A204.1 (cell line): ENCODE data around the gene TKTL1.

Source experiments
- FAIRE-seq: peaks from 2 replicates; lab custom pipeline; 2012; peaks lifted over from hg19 to GRCh38; lab: Jason Lieb, UNC

The TKTL1 gene

DNA sequence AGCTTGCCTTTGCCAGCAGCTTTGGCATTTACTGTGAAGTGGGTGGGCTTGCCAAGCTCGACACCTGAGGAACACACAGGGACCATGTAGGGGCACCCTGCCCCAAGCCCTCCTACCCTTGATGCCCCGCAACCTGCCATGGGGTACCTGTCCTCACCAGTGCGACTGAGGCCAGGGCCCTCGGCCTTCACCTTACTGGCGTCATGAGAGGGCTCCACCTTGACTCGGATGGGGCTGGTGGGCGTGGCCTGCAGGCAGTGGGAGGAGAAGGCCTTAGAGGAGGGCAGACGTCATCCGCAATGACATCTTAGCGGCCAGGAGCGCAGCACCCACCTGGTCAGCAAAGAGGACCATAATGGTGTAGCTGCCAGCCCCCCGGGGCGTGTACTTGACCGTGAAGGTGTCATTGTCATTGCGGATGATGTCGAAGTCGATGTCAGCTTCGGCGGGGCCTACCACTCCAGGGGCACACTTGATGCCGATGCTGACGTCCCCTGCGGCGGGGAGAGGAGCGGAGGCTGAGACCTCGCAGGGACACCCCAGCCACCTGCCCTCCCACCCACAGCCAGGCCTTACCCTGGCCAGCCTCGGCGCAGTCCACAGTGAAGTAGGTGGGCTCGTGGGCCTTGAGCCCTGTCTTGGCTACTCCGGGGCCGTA, 66.6 kb downstream of the TKTL1 start:
- FAIRE-seq = no peak

GRCh38 chrX:154363706-154364439, 68.3 kb downstream of the TKTL1 start:
- no peak for FAIRE-seq

- FAIRE-seq = no peak
These were observed 69.5 kb downstream of the TKTL1 start for GRCh38 chrX:154365052-154365600.

GRCh38 chrX:154365997-154366665, 70.5 kb downstream of the TKTL1 start:
- FAIRE-seq = no peak

- FAIRE-seq = no peak
These were observed 71.1 kb downstream of the TKTL1 start for GRCh38 chrX:154366666-154367055.

DNA sequence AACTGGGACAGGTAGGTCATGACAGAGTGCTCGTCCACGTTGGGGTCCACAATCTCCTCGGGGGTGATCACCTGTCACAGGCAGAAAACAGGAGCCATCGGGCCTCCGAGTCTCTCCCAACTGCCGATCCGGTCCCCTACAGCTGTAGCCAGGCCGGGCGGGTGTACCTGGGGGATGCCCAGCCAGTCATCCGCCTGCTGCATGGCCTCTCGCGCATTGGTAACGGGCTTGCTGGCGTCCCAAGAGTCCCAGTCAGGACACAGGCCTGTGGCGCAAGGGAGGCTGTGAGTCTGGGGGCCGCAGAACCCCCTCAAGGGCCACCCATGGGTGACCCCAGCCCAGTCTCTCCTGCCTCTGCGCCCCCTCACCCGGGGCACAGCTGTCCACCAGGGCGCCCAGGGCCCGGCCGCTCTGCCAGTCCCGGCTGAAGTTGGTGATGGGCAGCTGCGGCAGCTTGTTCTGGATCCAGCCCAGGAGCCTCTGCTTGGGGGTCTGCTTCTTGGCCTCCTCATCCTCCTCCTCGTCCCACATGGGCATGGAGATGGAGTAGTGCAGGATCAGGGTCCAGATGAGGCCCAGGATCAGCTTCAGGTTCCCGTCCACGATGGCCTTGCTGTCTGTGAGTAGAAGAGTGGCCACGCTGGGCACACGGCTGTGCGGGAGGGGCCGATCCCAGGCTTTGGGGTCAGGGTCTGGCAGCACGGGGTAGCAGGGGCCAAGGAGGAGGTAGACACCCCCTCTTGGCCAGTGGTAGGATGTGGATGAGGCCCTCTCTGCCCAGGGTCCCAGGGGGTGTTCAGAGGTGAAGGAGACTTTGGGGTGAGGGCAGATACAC, 72.1 kb downstream of the TKTL1 start:
- no peak for FAIRE-seq

DNA sequence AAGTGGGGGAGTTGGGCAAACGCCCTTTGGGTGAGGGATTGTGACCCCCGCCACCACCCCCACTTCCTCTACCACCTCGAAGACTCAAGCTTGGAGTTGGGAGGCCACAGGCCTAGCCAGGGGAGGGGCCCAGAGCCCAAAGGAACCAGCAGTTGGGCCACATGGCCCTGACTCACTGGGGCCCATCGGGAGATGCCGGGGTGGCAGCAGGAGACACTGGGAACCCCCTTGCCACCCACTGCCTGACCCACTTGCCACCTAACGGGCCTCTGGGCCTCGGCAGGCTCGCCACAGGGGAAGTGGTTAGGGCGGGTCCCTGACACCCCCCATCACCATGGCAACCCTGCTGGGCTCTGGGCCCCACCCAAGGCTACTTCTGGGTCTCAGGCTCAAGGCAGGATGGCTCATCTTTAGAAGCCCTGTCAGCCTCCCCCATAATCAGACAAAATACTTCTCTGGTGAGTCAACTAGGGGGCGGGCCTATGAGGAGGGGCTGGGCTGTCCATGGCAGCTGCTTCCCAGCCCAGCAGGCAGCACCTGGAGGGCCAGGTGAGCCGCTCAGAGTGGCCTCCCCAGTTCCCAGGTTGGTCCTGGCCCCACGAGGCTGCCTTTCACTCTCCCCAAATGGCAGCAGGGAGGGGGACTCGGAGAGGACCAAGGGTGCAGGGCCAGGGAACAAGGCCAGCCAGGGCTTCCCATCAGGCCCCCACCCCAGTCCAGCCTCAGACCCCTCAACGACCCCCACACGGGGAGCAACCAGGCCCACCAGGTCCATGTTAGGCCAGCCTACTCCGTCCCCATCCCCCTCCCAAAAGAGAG, 73.2 kb downstream of the TKTL1 start:
- FAIRE-seq = no peak

DNA sequence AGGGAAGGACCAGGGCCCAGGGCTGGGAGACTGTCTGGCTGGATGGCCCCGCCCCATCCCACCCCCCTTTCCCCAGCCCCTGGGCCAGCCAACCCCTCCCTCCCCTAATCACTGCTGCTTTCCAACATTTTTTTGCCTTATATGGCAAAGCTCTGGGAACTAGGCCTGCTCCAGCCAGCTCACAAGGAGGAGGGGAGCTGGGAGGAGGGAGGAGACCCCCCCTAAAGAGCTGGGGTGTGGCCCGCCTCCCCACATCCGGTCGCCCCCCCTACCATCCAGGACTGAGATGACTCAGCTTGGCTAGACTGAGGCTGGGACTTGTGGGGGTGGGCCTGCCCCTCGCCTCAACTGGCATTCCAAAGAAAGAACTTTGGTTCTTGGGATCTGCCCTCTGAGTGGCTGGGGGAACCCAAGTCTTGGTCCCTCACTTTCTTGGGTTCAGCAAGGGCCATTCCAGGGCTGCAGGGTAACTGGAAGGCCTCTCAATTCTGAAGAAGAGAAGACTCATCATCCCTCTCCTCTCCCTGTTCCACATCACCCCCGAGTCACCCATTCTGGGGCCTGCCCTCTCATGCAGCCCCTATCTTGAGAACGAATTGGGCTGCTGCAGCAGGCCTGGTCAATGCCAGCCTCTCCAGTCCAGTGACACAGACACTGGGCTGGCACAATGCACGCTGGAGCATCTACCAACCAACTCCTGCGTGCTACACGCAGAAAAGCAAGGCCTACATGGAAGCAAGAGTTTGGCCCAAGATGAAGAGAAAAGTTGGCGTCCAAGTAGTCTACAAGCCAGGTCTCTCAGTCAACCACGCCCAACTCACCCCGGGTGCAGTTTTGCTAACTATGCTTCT, 74.1 kb downstream of the TKTL1 start:
- no peak for FAIRE-seq

DNA sequence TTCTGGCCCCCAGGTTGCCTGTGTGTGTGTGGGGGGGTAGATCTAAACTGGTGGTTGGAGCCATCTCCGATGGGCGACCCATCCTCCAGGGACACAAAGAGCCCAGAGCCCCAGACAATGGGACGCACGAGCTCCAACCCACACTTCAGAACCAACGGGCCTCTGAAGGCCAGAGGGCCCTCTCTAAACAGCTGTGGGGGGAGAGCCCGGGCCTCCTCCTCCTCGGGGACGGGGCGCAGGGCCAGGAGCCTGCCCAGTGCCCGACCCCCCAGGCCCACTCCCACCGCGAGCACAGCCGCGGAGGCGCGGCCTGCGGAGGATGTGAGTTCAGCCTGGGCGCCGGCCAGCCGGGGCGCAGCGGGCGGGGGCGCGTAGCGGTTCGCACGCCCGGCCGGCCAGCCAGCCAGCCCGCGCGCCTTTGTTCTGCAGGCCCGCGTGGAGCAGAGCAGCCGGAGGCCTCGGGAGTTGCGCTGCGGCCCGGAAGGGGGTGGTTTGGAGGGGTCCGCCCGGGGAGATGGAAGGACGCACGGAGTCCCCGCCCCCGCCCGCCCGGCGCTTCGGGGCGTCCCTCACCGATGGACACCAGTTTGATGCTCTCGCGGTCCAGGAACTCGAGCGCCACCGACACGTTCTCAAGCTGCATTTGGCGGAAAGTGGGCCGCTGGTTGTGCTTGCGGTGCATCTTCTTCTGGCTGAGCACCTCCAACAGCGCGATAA, 74.9 kb downstream of the TKTL1 start:
- no peak for FAIRE-seq

GRCh38 chrX:154371017-154371788, 75.6 kb downstream of the TKTL1 start:
- no peak for FAIRE-seq

DNA sequence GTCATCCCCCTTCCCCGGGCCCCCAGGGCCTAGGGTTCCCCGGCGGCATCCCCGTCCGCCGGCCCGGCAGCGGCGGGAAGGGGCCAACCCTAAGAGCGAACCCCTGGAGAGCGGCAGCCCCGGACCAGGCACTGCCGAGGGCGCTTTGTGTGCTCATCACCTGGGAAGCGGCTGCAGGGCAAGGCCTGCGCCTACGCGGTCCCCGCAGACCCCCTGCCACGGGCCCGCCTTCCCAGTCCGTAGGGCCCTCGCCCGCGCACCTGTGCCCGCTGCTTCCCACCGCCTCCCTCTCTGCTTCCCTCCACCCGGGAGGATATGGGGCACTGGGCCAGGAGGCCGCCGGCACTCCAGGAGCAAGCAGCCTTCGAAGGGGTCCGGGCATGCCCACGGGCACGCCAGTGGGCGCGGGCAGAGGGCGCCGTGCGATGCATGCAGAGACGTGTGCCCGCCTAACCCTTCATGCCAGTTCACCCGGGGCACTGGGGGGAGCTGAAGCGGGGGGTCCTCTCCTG, 76.2 kb downstream of the TKTL1 start:
- no peak for FAIRE-seq

GRCh38 chrX:154372612-154373022, 77.0 kb downstream of the TKTL1 start:
- no peak for FAIRE-seq

DNA sequence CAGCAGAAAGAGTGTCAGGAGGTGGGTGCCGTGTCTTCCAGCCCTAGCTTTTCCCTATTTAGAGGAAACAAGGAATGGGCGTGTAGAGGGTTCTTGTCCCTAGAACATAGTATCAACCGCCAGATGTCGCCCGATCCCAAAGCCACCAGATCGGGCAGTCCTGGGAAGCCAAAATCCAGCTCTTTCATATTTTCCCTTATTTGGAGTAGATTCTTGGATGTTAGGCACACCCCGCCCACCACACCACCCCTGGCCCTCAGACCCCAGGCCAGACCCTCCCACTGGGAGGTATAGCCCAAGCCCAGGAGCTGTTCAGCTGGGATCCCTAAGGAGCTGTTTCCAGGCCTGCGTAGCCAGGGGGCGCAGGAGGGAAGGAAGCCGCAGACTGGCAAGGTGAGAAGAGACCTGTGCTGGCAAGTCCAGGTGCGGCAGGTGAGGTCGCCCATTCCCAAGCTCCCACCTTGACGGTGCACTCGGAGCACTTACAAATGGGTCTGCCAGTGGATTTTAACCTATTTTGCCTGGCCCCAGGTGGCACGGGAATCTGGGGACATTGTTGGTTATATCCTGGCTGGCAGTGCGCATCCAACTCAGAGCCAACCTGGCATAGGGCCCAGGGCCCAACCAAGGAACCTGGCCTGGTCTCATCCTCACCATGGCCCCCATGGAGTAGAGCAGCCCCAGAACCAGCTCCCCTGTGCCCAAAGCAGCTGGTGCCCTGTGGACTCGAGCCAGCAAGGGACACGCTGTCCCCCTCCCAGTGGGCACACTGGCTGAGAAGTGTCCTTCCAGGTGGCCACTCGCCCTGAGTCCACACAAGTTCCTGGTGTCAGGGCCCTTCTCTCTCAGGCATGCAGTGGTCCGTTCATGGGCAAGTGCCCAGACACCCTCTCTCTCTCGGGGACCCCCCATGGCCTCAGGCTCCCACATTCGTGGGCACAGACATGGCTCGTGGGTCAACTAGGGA, 78.0 kb downstream of the TKTL1 start:
- FAIRE-seq = no peak

GRCh38 chrX:154374313-154375155, 78.9 kb downstream of the TKTL1 start, which contains the start of gene FLNA:
TSS of gene FLNA (minus strand) at chrX:154374634. CDS start at chrX:154371245, 3,389 bp downstream.
- no peak for FAIRE-seq

GRCh38 chrX:154375156-154375504, 79.5 kb downstream of the TKTL1 start:
- no peak for FAIRE-seq

DNA sequence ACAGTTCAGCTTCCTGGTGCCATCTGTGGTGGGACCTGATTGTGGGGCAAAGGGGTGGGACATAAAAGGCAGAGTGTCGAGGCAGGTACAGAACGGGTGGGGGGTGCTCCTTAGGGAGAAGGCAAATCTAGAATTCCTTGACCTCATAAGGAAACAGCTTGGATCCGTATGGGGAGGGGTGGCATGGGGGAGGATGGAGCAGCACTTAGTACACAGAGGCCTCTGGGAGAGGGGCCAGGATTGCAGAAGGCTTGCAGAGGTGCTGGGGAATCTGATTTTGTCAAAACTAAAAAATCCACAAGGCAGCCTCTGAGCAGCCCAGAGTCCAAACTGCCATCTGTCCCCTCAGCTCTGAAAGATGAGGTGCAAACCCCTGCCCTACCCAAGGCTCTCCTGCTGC, 81.2 kb downstream of the TKTL1 start:
- FAIRE-seq = no peak
